HG02623 (cell line): ENCODE data around the gene NCAPG.
"Not testable (repeated sequence)": the region's sequence is repeated elsewhere in the genome, so short reads cannot be mapped to it uniquely, and the experiment has no call there.

Experiments used
- ATAC-seq: cut with Tn5 transposase; IDR thresholded peaks from one replicate; pipeline ENCODE4 v1.9.1; 2021; ENCODE audit warnings: moderate library complexity; ENCODE audit not compliant: unreplicated experiment

NCAPG gene

GRCh38 chr4:17794730-17795129 lies 16.0 kb upstream of the NCAPG start:
- ATAC-seq: no peak

- no peak for ATAC-seq
Observed at GRCh38 chr4:17797808-17798207, 13.0 kb upstream of the NCAPG start.

- ATAC-seq: no peak
Observed at GRCh38 chr4:17805580-17806155, 5.1 kb upstream of the NCAPG start.

- ATAC-seq: no peak
Observed at GRCh38 chr4:17807446-17807845, 3.3 kb upstream of the NCAPG start.

DNA sequence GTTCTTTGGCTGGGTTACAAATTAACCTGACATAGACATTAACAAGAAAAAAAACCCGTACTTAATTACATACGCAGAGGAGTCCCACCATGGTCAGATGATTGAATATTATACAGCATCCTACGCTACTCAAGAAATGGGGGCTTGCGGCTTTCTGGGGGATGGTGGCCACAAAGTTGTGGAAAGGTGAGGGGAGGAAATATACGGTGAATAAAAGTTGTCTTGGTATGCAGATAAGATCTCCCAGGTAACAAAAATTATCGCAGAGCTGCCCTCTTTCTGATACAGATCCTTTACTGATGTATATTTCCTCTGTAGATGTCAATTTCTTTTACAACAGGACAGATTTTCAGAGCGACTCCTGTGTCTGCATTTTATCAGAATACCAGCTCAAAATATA lies 1.1 kb upstream of the NCAPG start:
- no peak for ATAC-seq

DNA sequence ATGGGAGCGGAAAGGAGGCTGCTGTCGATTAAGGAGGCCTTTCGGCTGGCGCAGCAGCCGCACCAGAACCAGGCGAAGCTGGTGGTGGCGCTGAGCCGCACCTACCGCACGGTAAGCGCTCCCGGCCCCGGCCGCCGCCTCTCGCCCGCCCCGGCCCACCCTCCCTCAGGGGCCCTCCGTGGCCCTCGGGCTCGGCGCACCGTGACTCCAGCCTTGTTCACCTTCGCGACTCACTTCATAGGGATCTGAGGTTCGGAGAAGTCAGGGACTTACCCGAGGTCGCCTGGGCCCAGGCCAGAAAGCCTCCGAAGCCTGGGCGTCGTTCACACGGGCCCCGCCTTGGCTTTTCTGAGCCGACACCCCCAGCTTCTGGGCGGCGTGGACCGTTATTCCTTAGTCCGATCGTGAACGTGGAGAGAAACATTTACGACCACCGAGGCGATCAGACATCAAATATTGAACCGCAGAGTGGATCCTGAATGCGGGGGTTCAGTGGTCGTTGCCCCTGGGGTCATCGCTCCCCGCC lies 362 bp downstream of the NCAPG start:
- ATAC-seq: peak; percentile 27

- no peak for ATAC-seq
Observed at GRCh38 chr4:17812125-17812524, 1.3 kb downstream of the NCAPG start.

DNA sequence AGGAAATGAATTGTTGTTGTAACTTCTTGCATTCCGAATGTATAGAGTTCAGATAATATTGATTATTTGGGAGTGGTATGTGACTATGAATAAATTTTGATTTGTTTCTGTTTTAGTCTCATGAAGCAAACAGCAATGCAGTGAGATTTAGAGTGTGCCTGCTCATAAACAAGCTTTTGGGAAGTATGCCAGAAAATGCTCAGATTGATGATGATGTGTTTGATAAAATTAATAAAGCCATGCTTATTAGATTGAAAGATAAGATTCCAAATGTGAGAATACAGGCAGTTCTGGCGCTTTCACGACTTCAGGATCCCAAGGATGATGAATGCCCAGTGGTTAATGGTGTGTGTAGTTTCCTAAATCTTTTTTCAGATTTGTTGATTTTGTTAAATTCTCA lies 2.0 kb downstream of the NCAPG start:
- no peak for ATAC-seq

DNA sequence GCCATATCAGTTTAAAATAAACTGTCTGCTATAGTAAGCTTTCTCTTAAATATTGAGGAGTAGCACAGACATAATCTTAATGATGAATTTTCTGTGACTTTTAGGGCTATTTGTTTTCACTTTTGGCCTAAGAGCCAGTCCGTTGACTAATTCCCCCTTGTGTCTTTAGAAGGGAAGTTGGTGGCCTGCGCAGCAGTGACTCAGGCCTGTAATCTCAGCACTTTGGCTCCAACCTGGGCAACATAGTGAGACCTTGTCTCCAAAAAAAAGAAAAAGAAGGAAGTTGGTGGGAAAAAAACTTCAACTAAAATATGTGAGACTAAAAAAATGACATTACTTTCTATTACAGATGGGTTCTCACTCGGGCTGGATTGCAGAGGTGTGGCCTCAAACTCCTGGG lies 3.4 kb downstream of the NCAPG start:
- ATAC-seq: no peak

DNA sequence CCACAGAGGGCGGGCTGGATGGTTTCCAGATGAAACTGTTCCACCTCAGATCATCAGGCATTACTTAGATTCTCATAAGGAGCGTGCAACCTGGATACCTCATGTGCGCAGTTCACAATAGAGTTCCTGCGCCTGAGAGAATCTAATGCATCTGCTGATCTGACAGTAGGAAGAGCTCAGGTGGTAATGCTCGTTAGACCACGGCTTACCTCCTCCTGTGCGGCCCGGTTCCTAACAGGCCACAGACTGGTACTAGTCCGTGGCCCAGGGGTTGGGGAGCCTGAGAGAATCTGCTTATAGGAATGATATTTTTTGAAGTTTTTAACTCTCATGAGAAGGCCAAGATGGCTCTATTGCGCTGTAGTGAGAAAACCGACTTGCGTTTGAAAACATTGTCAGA lies 5.4 kb downstream of the NCAPG start:
- ATAC-seq: no peak

DNA sequence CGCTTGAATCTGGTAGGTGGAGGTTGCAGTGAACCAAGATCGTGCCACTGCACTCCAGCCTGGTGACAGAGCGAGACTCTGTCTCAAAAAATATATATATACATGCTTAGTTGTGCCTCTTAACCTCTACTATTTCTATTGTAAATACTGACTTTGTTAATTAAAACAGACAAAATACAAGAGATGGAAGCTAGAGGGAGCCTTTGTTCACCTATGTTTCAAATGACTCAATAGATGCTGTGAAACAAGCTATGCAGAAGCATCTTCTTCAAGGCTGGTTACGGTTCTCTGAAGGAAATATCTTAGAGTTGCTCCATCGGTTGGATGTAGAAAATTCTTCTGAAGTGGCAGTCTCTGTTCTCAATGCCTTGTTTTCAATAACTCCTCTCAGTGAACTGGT lies 6.2 kb downstream of the NCAPG start:
- peak; percentile 79 for ATAC-seq

GRCh38 chr4:17823871-17824669 lies 13.3 kb downstream of the NCAPG start:
- no peak for ATAC-seq

DNA sequence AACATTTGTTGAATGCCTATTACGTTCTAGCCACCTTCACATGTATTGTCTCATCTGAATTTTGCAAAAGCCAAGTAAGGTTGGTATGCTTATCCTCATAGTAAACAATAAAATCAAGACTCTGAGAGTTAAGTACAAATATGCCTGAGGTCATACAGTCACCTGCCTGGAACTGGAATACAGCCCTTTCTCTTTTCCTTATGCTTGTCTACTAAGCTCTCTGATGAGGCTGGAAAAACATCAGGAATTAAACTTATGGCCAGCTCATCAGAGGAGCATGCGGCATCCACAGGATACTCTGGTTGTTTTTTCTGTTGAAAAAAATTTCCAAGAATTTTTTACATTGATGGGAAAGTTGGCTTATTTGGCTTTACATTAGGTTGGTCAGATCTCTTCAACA lies 35.5 kb downstream of the NCAPG start:
- no peak for ATAC-seq

DNA sequence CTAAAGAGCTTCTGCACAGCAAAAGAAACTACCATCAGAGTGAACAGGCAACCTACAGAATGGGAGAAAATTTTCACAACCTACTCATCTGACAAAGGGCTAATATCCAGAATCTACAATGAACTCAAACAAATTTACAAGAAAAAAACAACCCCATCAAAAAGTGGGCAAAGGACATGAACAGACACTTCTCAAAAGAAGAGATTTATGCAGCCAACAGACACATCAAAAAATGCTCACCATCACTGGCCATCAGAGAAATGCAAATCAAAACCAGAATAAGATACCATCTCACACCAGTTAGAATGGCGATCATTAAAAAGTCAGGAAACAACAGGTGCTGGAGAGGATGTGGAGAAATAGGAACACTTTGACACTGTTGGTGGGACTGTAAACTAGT lies 39.5 kb downstream of the NCAPG start:
- ATAC-seq: not testable (repeated sequence)

- no peak for ATAC-seq
Observed at GRCh38 chr4:17851959-17852358, 41.2 kb downstream of the NCAPG start.

GRCh38 chr4:17854036-17854435 lies 43.3 kb downstream of the NCAPG start:
- ATAC-seq: no peak

DNA sequence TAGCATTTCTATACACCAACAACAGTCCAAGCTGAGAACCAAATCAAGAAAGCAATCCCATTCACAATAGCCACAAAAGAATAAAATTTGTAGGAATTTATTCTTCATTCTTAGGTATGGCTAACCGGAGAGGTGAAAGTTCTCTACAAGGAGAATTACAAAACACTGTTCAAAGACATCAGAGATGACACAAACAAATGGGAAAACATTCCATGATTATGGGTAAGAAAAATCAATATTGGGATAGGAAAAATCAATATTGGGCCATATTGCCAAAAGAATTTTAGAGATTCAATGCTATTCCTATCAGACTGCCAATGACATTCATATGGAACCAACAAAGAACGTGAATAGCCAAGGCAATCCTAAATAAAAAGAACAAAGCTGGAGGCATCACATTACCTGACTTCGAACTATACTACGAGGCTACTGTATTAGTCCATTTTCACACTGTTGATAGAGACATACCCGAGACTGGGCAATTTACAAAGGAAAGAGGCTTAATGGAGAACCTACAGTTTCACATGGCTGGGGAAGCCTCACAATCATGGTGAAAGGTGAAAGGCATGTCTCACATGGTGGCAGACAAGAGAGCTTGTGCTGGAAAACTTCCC lies 49.1 kb downstream of the NCAPG start:
- no peak for ATAC-seq

GRCh38 chr4:17861906-17862305 lies 51.1 kb downstream of the NCAPG start:
- not testable (repeated sequence) for ATAC-seq

DNA sequence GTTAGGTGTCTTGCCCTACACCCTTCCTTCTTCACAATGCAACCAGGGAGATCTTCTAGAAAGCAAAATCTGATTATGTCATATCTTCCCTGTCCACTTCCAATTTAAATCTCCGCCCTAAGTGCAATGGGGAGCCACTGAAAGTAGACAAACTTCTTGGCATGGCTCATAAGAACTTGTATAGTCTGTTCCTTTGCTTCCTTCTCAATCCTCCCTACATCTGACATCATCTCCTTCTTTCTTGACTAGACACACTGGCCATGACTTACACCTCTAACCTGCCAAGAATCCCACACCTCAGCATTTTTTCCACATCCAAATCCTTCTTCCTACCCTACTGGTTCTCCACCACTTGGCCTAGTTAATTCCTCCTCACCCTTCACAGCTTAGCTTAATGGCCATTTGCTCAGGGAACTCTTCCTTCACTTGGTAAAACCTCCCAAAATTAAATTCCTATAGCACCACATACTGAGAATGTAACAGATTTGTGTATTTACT lies 55.1 kb downstream of the NCAPG start:
- ATAC-seq: no peak

DNA sequence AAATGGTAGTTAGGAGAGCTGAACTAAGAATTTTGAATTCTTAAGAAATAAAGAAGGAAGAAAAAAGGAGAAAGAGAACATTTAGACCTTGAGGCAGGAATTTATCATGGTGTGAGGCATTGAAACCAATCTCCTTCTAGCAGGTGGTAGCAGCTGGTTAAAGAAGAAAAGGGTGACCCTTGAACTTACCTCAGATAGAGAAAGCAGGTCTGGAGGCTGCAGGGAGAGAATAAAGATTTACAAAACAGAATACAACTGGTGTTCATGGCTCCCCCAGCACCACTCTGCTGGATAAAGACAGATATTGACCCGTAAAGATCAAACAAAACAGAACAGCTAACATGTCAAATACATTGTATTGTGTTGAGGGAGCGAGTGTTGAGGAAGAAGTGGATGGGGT lies 56.0 kb downstream of the NCAPG start:
- ATAC-seq: no peak

GRCh38 chr4:17867276-17867675 lies 56.5 kb downstream of the NCAPG start:
- no peak for ATAC-seq

- no peak for ATAC-seq
Observed at GRCh38 chr4:17869327-17869726, 58.5 kb downstream of the NCAPG start.
